ENCODE data around the gene PANX1. TPM values are rescaled to one million over a fixed set of nuclear protein-coding genes. Genes with fewer than 3 reads are reported as not detected.

Gene PANX1
- total RNA-seq, 2 experiments from 2014 or later = 10.8 to 11.4 TPM

DNA sequence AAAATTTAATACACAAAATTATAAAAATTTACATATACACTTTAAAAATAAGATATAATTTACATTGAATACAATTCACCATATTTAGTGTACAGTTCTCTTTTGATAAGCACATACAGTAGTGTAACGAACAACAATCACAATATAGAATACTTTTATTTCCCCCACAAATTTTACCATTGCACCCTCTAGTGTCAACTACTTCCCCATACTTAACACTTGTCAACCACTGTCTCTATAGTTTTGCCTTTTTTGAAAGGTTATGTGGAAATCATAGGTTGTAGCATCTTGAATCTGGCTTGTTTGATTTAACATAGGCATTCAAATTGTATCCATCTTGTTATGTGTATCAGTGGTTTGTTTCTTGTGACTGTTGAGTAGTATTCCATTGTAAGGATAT is 21.3 kb upstream of the PANX1 start:
- Mint-ChIP-seq H3K27me3 (peaks cover 17% of the 10 kb centered on the region), H3K36me3 (ENCODE audit: low read depth) (no peaks in the 10 kb centered on the region), H3K9me3 (no peaks in the 10 kb centered on the region), H3K27ac (no peak overlapping the region), H3K4me3 (no peak overlapping the region), H3K4me1 (ENCODE audit: low read depth) (no peaks in the 10 kb centered on the region)
- TF ChIP-seq, protein P1, sequence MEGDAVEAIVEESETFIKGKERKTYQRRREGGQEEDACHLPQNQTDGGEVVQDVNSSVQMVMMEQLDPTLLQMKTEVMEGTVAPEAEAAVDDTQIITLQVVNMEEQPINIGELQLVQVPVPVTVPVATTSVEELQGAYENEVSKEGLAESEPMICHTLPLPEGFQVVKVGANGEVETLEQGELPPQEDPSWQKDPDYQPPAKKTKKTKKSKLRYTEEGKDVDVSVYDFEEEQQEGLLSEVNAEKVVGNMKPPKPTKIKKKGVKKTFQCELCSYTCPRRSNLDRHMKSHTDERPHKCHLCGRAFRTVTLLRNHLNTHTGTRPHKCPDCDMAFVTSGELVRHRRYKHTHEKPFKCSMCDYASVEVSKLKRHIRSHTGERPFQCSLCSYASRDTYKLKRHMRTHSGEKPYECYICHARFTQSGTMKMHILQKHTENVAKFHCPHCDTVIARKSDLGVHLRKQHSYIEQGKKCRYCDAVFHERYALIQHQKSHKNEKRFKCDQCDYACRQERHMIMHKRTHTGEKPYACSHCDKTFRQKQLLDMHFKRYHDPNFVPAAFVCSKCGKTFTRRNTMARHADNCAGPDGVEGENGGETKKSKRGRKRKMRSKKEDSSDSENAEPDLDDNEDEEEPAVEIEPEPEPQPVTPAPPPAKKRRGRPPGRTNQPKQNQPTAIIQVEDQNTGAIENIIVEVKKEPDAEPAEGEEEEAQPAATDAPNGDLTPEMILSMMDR (IDR thresholded peaks at IDR 0.05) = no peak
- CTCF ChIA-PET = no interaction called here
- ATAC-seq (no peak), DNase-seq (no peak)
- POLR2A ChIA-PET = no interaction called here
- intact Hi-C loops (cut with micrococcal nuclease) = no loop called here

DNA sequence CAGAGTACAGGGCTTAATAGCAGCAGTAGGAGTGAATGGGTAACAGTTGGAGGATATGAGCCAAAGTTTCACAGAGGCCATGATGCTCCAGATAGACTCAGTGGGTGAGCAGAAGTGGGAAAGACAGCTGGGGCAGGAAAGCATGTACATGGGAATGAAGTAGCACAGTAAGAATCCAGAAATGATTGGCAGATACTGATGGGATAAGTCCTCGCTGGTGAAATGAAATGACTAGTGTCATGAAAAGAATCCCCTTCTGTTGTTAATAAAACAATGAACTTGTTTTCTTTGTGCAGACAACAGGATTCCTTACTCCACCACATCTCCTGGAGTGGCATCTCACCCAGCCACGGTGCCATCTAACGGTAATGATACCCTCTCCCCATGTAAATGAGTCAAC is 17.4 kb upstream of the PANX1 start:
- ATAC-seq (no peak), DNase-seq (no peak)
- H3K36me3 Mint-ChIP-seq (ENCODE audit: low read depth) = no peaks in the 10 kb centered on the region
- no peak overlapping the region for H3K4me3 Mint-ChIP-seq
- TF ChIP-seq, protein P1 (IDR thresholded peaks at IDR 0.05) = no peak
- peaks cover 35% of the 10 kb centered on the region for H3K27me3 Mint-ChIP-seq
- H3K27ac Mint-ChIP-seq = no peak overlapping the region
- ChIA-PET POLR2A (no interaction called here), CTCF (no interaction called here)
- no peaks in the 10 kb centered on the region for H3K9me3 Mint-ChIP-seq
- intact Hi-C loops (cut with micrococcal nuclease) = no loop called here
- no peaks in the 10 kb centered on the region for H3K4me1 Mint-ChIP-seq (ENCODE audit: low read depth)

DNA sequence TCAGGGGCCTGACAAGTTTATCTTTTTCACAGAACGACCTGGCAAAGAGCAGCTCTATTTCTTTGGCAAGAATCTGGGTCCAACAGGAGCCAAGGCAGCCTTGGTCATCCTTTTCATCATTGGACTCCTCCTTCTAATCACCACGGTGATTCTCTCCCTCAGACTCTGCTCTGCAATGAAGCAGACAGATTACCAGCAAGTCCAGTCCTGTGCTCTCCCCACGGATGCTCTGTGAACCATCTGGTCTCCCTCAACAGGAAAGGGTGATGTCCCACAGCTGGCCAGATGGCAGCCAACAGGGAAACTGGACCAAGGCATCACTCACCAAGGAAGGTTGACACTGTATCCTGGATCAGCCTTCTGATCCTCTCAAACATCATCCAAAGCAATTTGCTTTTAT is 17.0 kb upstream of the PANX1 start:
- Mint-ChIP-seq H3K27ac (no peak overlapping the region), H3K9me3 (no peaks in the 10 kb centered on the region), H3K27me3 (peaks cover 35% of the 10 kb centered on the region), H3K36me3 (ENCODE audit: low read depth) (no peaks in the 10 kb centered on the region), H3K4me1 (ENCODE audit: low read depth) (no peaks in the 10 kb centered on the region), H3K4me3 (no peak overlapping the region)
- no peak for ATAC-seq
- intact Hi-C loops (cut with micrococcal nuclease) = no loop called here
- ChIA-PET POLR2A (no interaction called here), CTCF (no interaction called here)
- TF ChIP-seq, protein P1 (IDR thresholded peaks at IDR 0.05) = no peak
- no peak for DNase-seq

DNA sequence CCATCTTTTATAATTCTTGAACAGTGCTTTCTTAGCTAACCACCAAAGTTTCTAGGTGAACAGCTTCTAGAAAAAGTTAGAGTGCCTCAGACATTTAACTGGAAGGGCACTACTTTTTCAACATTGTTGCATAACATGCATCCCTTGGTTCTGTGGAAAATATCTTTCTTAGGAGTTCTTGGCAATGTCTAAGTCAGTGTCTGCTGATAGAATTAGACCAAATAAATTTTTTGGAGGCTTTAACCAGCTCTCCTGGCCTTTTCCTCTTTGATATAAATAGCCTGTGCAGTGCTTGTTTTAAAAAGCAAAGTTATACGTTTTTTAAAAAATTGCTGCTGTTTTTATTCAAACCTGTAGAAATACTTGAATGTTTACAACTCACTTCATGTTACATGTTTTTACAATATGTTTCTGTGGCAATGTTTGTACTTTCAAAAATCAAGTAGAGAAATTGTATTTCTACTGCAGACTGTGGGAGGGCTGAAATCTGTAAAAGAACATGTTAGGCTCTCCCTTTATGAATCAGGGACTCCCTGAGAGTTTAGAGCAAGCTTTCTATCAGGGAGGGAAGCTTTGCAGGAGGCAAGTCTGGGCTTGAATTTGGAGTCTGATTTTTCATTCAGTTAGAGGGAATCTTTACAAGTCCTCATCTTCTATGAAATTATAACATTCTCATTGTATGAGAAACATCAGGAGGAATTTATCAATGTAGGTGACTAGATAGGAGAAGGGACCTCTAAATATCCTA is 16.3 kb upstream of the PANX1 start:
- H3K27ac Mint-ChIP-seq = no peak overlapping the region
- no peak for DNase-seq
- H3K27me3 Mint-ChIP-seq = peaks cover 35% of the 10 kb centered on the region
- no peaks in the 10 kb centered on the region for H3K9me3 Mint-ChIP-seq
- POLR2A ChIA-PET = no interaction called here
- no peak for ATAC-seq
- intact Hi-C loops (cut with micrococcal nuclease) = no loop called here
- CTCF ChIA-PET = no interaction called here
- H3K4me1 Mint-ChIP-seq (ENCODE audit: low read depth) = no peaks in the 10 kb centered on the region
- H3K36me3 Mint-ChIP-seq (ENCODE audit: low read depth) = no peaks in the 10 kb centered on the region
- no peak overlapping the region for H3K4me3 Mint-ChIP-seq
- TF ChIP-seq, protein P1 (IDR thresholded peaks at IDR 0.05) = no peak

DNA sequence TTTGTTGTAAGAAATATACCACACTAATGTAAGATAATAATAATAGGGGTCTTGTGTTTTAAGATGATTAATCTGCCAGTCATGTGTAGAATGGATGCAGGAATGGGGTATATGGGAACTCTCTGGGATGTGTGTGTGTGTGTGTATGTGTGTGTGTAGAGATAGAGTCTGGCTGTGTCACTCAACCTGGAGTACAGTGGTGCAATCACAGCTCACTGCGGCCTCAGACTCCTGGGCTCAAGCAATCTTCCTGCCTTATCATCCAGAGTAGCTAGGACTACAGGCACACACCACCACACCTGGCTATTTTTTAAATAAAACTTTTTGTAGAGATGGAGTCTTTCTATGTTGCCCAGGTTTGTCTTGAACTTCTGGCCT is 11.5 kb upstream of the PANX1 start:
- intact Hi-C loops (cut with micrococcal nuclease) = no loop called here
- ATAC-seq (no peak), DNase-seq (no peak)
- no peaks in the 10 kb centered on the region for H3K4me1 Mint-ChIP-seq (ENCODE audit: low read depth)
- no peaks in the 10 kb centered on the region for H3K36me3 Mint-ChIP-seq (ENCODE audit: low read depth)
- CTCF ChIA-PET = no interaction called here
- H3K27ac Mint-ChIP-seq = no peak overlapping the region
- H3K9me3 Mint-ChIP-seq = no peaks in the 10 kb centered on the region
- TF ChIP-seq, protein P1 (IDR thresholded peaks at IDR 0.05) = no peak
- POLR2A ChIA-PET = no interaction called here
- H3K27me3 Mint-ChIP-seq = peaks cover 23% of the 10 kb centered on the region
- no peak overlapping the region for H3K4me3 Mint-ChIP-seq
